A673 (cell line): ENCODE data around the gene SMAGP.

Experiments used
- EZH2 ChIP-seq: fragments of 200-600 bp; sonication (generic); IDR thresholded peaks from 2 replicates; pipeline ENCODE4 v1.6.1; 2017; ENCODE audit warnings: borderline replicate concordance, low read depth, mild to moderate bottlenecking, mixed read lengths, antibody characterized with exemption, low read length; ENCODE audit not compliant: poor library complexity, severe bottlenecking
- TF ChIP-seq, protein P1 (sequence below): fragments of 300-800, 200-600 bp; sonication (generic); conservative IDR thresholded peaks from 2 replicates; pipeline ENCODE4 v1.5.1; 2017; ENCODE audit warnings: low read depth, mild to moderate bottlenecking, antibody characterized with exemption, low read length, moderate library complexity, mixed read lengths

DNA sequence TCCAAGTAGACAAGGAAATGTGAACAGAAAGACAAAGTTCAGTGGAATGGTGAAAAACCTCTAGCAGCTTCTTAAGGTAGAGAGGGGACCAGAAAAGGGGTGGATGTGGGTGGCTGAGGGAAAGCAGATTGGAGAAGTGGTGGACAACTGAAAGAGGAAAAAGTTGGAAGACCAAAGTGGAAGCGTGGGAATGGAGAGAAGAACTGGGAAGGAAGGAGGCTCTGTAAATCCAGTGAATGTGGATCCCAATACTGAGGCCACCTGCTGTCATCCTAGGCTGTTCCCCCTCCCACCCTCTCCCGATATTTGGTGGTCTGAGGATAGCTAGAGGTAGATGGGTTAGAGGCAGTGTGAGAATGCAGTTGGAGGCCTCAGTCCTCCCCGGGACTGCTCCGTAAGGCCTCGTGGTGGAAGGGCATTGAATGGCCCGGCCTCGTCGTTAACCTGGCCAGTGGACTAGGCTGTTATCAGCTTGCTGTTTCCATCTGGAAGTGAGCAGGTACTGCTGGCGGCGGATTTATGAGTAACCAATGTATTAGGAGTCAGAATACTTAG is 51.5 kb downstream of the SMAGP start:
- TF ChIP-seq, protein P1, sequence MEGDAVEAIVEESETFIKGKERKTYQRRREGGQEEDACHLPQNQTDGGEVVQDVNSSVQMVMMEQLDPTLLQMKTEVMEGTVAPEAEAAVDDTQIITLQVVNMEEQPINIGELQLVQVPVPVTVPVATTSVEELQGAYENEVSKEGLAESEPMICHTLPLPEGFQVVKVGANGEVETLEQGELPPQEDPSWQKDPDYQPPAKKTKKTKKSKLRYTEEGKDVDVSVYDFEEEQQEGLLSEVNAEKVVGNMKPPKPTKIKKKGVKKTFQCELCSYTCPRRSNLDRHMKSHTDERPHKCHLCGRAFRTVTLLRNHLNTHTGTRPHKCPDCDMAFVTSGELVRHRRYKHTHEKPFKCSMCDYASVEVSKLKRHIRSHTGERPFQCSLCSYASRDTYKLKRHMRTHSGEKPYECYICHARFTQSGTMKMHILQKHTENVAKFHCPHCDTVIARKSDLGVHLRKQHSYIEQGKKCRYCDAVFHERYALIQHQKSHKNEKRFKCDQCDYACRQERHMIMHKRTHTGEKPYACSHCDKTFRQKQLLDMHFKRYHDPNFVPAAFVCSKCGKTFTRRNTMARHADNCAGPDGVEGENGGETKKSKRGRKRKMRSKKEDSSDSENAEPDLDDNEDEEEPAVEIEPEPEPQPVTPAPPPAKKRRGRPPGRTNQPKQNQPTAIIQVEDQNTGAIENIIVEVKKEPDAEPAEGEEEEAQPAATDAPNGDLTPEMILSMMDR = no peak
- TF ChIP-seq EZH2 = no peak
